ENCODE results near the gene PID1. TPM values are rescaled to one million over a fixed set of nuclear protein-coding genes. Genes with fewer than 3 reads are reported as not detected.

The PID1 gene
- total RNA-seq, 4 donors from 2014 or later, result 15.0 to 64.4 (median 32.5) TPM

DNA sequence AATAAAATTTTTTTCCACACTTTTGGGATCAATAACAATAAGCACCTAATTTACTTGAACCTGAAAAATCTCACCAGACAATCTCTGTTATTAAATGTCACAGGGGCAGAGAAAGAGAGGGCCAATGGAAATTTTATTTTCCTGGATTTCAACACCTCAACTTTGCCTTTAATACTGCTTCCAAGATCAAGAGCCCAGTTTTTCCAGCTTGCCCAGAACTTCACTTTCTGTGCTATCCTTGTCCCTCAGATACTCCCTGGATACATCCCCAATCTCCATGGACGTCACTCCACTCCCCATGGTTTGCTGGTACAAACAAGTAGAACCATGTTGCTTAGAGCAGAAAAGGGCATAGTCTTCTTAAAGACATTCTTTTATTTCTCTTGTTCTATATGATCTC is 29.3 kb upstream of the PID1 start:
- no peak for DNase-seq
- H3K9me3 ChIP-seq, result no peaks in the 10 kb centered on the region
- no peak for TF ChIP-seq POLR2A (IDR thresholded peaks at IDR 0.05)
- H3K27ac ChIP-seq, result peak overlapping the region in 1 of 4 donors; percentile 8
- no peaks in the 10 kb centered on the region for H3K27me3 ChIP-seq
- H3K4me1 ChIP-seq, result no peaks in the 10 kb centered on the region
- no peaks in the 10 kb centered on the region for H3K36me3 ChIP-seq
- no peak overlapping the region for H3K4me3 ChIP-seq

DNA sequence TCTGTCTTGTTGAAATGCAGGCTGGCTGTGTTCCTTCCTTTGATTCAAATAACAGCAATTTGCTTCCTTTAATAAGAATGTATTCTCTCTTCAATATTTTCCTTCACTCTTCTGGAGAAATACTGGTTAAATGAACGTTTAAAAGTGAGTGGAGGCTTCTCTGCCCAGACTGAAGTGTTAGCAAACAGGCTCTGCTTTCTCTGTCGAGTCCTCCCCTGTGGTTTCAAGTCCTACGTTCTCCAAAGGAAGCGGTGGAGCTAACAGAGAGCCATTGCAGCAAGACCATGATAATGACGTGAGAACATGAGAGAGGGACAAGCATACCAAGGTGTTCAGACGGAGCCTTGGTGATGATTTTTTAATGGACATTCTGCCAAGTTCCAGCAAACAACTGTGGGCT is 26.2 kb upstream of the PID1 start:
- H3K27ac ChIP-seq, result no peak overlapping the region
- no peaks in the 10 kb centered on the region for H3K27me3 ChIP-seq
- no peak overlapping the region for H3K4me3 ChIP-seq
- no peaks in the 10 kb centered on the region for H3K4me1 ChIP-seq
- no peak for TF ChIP-seq POLR2A (IDR thresholded peaks at IDR 0.05)
- TF ChIP-seq, protein P1, sequence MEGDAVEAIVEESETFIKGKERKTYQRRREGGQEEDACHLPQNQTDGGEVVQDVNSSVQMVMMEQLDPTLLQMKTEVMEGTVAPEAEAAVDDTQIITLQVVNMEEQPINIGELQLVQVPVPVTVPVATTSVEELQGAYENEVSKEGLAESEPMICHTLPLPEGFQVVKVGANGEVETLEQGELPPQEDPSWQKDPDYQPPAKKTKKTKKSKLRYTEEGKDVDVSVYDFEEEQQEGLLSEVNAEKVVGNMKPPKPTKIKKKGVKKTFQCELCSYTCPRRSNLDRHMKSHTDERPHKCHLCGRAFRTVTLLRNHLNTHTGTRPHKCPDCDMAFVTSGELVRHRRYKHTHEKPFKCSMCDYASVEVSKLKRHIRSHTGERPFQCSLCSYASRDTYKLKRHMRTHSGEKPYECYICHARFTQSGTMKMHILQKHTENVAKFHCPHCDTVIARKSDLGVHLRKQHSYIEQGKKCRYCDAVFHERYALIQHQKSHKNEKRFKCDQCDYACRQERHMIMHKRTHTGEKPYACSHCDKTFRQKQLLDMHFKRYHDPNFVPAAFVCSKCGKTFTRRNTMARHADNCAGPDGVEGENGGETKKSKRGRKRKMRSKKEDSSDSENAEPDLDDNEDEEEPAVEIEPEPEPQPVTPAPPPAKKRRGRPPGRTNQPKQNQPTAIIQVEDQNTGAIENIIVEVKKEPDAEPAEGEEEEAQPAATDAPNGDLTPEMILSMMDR (IDR thresholded peaks at IDR 0.05), result no peak
- no peaks in the 10 kb centered on the region for H3K9me3 ChIP-seq
- DNase-seq, result no peak
- H3K36me3 ChIP-seq, result no peaks in the 10 kb centered on the region

GRCh38 chr2:229296536-229296935 is 25.4 kb upstream of the PID1 start:
- Histone ChIP-seq H3K4me3 (no peak overlapping the region), H3K4me1 (no peaks in the 10 kb centered on the region), H3K27ac (no peak overlapping the region), H3K36me3 (no peaks in the 10 kb centered on the region), H3K27me3 (no peaks in the 10 kb centered on the region), H3K9me3 (no peaks in the 10 kb centered on the region)
- TF ChIP-seq POLR2A (IDR thresholded peaks at IDR 0.05), result no peak
- TF ChIP-seq, protein P1 (IDR thresholded peaks at IDR 0.05), result no peak
- DNase-seq, result no peak

- Histone ChIP-seq H3K36me3 (no peaks in the 10 kb centered on the region), H3K27me3 (no peaks in the 10 kb centered on the region), H3K9me3 (no peaks in the 10 kb centered on the region), H3K27ac (no peak overlapping the region), H3K4me3 (no peak overlapping the region), H3K4me1 (no peaks in the 10 kb centered on the region)
- TF ChIP-seq POLR2A (IDR thresholded peaks at IDR 0.05), result no peak
- TF ChIP-seq, protein P1 (IDR thresholded peaks at IDR 0.05), result no peak
- no peak for DNase-seq
Measured at GRCh38 chr2:229296016-229296415, 24.9 kb upstream of the PID1 start.

- H3K27me3 ChIP-seq, result no peaks in the 10 kb centered on the region
- DNase-seq, result no peak
- no peak overlapping the region for H3K4me3 ChIP-seq
- H3K4me1 ChIP-seq, result no peaks in the 10 kb centered on the region
- no peaks in the 10 kb centered on the region for H3K36me3 ChIP-seq
- no peak overlapping the region for H3K27ac ChIP-seq
- H3K9me3 ChIP-seq, result no peaks in the 10 kb centered on the region
- TF ChIP-seq, protein P1 (IDR thresholded peaks at IDR 0.05), result no peak
- no peak for TF ChIP-seq POLR2A (IDR thresholded peaks at IDR 0.05)
Measured at GRCh38 chr2:229287823-229288222, 16.7 kb upstream of the PID1 start.

DNA sequence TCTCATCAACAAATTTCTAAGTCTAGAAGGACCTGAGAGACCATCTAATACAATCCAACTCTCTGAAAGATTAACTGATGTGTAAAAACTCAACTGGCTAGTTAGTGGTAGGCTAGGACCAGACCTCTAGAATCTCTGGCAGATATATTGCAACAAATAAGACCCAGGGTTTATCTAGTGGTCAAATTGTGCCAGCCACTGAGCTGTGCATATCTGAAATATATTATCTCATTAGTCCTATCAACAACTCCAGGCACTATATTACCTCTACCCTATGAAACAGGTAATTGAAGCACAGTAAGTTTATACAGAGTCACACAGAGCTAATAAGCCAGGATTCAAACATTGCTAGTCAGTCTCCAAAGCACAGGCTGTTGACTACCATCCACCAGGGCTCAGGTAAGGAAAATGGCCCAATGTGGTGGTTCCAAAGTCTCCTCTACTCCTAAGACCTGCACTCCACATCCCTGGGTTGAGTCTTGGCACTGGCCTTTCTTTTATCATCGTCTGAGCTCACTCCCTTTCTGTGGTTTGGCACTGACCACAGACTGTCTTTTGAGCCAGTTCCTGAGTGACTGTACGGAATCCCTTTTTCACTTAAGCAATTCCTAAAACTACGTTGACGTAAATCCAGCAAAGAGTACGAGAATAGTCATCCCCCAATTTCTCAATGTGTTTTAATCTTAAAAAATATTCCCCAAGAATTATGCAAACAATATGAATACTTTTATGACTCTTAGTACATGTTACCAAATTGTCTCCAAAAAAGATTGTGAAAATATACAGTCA is 11.9 kb upstream of the PID1 start:
- peak in 1 of 3 donors; percentile 69 for DNase-seq
- H3K27me3 ChIP-seq, result no peaks in the 10 kb centered on the region
- no peaks in the 10 kb centered on the region for H3K4me1 ChIP-seq
- no peaks in the 10 kb centered on the region for H3K9me3 ChIP-seq
- TF ChIP-seq, protein P1 (IDR thresholded peaks at IDR 0.05), result no peak
- TF ChIP-seq POLR2A (IDR thresholded peaks at IDR 0.05), result no peak
- no peak overlapping the region for H3K4me3 ChIP-seq
- no peak overlapping the region for H3K27ac ChIP-seq
- no peaks in the 10 kb centered on the region for H3K36me3 ChIP-seq
